Lung (tissue), 12 donors: ENCODE results near the gene P2RX5. TPM values are rescaled to one million over a fixed set of nuclear protein-coding genes. Genes with fewer than 3 reads are reported as not detected.

Source experiments
- ATAC-seq: fragments of 200-7000 bp; cut with Tn5 transposase; one replicate; pipeline ENCODE4 v1.9.1; 2020; ENCODE audit warnings: moderate number of reproducible peaks; ENCODE audit not compliant: insufficient read depth, low FRiP score
- DNase-seq, 3 donors: peaks; one replicate each; pipeline ENCODE4 v3.0.0-alpha.2; 2013 to 2017
- H3K27ac ChIP-seq, 2 donors: one replicate each; pipeline ENCODE4 v1.5.1; 2013; ENCODE audit warnings: mild to moderate bottlenecking in 2 of 2, moderate library complexity in 2 of 2, control low read depth in 1 of 2, inconsistent platforms in 1 of 2, low read depth in 1 of 2, low read length in 1 of 2
- H3K27me3 ChIP-seq, 3 donors: one replicate each; pipeline ENCODE4 v1.5.1; 2013; ENCODE audit warnings: low read length in 2 of 3; ENCODE audit not compliant: control insufficient read depth in 3 of 3, insufficient read depth in 3 of 3
- H3K36me3 ChIP-seq, 4 donors: one replicate each; pipeline ENCODE4 v1.5.1; 2013; ENCODE audit warnings: low read length in 4 of 4, mild to moderate bottlenecking in 1 of 4, moderate library complexity in 1 of 4; ENCODE audit not compliant: control insufficient read depth in 4 of 4, insufficient read depth in 4 of 4
- H3K4me1 ChIP-seq, 5 donors: one replicate each; pipeline ENCODE4 v1.5.1; 2013; ENCODE audit warnings: low read length in 5 of 5, mild to moderate bottlenecking in 2 of 5, moderate library complexity in 1 of 5; ENCODE audit not compliant: control insufficient read depth in 5 of 5, insufficient read depth in 5 of 5
- H3K4me3 ChIP-seq: one replicate; pipeline ENCODE4 v1.5.1; 2013; ENCODE audit warnings: mild to moderate bottlenecking, control low read depth, moderate library complexity
- H3K9ac ChIP-seq, 2 donors: one replicate each; pipeline ENCODE4 v1.5.1; 2013; ENCODE audit warnings: low read length in 2 of 2, control low read depth in 1 of 2; ENCODE audit not compliant: insufficient read depth in 1 of 2
- H3K9me3 ChIP-seq, 4 donors: one replicate each; pipeline ENCODE4 v1.5.1; 2013; ENCODE audit warnings: low read length in 3 of 4, mild to moderate bottlenecking in 1 of 4, moderate library complexity in 1 of 4; ENCODE audit not compliant: control insufficient read depth in 4 of 4, insufficient read depth in 3 of 4
- WGBS, 2 donors: extraction: QIAGEN DNeasy Blood & Tissue Kit; methylation state at CpG; one replicate each; pipeline ENCODE4 v1.1.7; 2013; 5-methylcytosine and 5-hydroxymethylcytosine counted together
- polyA plus RNA-seq, 2 donors: library from polyadenylated mRNA; stranded (reverse); fragments of 200-250 nt; gene quantifications; one replicate each; pipeline ENCODE4 v1.2.1, GENCODE V29; 2013
- total RNA-seq, 2 donors: library from RNA; depleted of rRNA in 1 of 2; stranded (reverse); fragments of >200 nt in 1 of 2; gene quantifications; one replicate each; pipeline ENCODE4 v1.2.1, GENCODE V29; 2014 to 2021
- TF ChIP-seq, protein P1 (sequence below): IDR thresholded peaks from 2 replicates; pipeline ENCODE4 v1.5.1; 2012; ENCODE audit warnings: mild to moderate bottlenecking; ENCODE audit errors: control extremely low read depth, extremely low read depth
- donor health status: control.
- donor health status: control.
- donor health status: Bipolar disorder and iron deficiency.
- donor health status: healthy.
- donor health status: DM: yes; HTN: yes; CAD: no.

Gene P2RX5
- total and polyA plus RNA-seq, 4 donors: 1.3 to 4.7 (median 3.3) TPM

- H3K27me3 ChIP-seq: no peaks in the 10 kb centered on the region
- H3K27ac ChIP-seq: peak overlapping the region in 1 of 2 donors; percentile 35
- H3K4me3 ChIP-seq: no peak overlapping the region
- ATAC-seq: no peak
- peaks cover 0 to 15% (median 3%) of the 10 kb centered on the region in 4 donors for H3K36me3 ChIP-seq
- H3K9ac ChIP-seq: no peak overlapping the region
- no peak for DNase-seq
- H3K4me1 ChIP-seq: peaks cover 0 to 12% (median 0%) of the 10 kb centered on the region in 5 donors
- TF ChIP-seq, protein P1, sequence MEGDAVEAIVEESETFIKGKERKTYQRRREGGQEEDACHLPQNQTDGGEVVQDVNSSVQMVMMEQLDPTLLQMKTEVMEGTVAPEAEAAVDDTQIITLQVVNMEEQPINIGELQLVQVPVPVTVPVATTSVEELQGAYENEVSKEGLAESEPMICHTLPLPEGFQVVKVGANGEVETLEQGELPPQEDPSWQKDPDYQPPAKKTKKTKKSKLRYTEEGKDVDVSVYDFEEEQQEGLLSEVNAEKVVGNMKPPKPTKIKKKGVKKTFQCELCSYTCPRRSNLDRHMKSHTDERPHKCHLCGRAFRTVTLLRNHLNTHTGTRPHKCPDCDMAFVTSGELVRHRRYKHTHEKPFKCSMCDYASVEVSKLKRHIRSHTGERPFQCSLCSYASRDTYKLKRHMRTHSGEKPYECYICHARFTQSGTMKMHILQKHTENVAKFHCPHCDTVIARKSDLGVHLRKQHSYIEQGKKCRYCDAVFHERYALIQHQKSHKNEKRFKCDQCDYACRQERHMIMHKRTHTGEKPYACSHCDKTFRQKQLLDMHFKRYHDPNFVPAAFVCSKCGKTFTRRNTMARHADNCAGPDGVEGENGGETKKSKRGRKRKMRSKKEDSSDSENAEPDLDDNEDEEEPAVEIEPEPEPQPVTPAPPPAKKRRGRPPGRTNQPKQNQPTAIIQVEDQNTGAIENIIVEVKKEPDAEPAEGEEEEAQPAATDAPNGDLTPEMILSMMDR: no peak
- H3K9me3 ChIP-seq: no peaks in the 10 kb centered on the region
- WGBS, 2 donors: 33 to 65% methylated on average over 7 of the region's 7 CpGs
Observed at GRCh38 chr17:3639981-3640596, 55.9 kb downstream of the P2RX5 start.

DNA sequence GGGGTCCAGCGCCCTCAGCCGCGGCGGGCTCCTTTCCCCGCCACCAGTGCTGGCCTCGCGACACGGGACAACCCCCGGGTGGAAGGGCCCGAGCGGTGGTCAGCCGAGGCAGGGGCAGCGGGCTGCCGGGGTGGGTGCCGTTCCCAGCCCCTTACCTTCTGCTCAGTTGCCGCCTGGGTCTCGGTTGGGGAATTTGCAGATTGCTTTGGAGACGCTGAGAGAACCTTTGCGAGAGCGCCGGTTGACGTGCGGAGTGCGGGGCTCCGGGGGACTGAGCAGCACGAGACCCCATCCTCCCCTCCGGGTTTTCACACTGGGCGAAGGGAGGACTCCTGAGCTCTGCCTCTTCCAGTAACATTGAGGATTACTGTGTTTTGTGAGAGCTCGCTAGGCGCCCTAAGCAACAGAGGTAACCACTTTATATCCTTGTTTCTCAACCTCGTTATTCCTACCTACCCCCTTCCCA lies 59.0 kb downstream of the P2RX5 start:
- peaks cover 0 to 12% (median 5%) of the 10 kb centered on the region in 4 donors for H3K36me3 ChIP-seq
- H3K4me1 ChIP-seq: peaks cover 0 to 17% (median 0%) of the 10 kb centered on the region in 5 donors
- ATAC-seq (peak; percentile 2), DNase-seq (peak in 1 of 3 donors; percentile 8)
- TF ChIP-seq, protein P1: no peak
- H3K27me3 ChIP-seq: no peaks in the 10 kb centered on the region
- H3K9ac ChIP-seq: no peak overlapping the region
- H3K4me3 ChIP-seq: peak overlapping the region; percentile 78
- H3K27ac ChIP-seq: peak overlapping the region; percentile 98 to 100
- WGBS, 2 donors: 1 to 2% methylated on average over 26 to 31 of the region's 31 CpGs
- no peaks in the 10 kb centered on the region for H3K9me3 ChIP-seq

GRCh38 chr17:3636154-3636907 lies 59.6 kb downstream of the P2RX5 start, which contains the start of the genes CTNS and SHPK:
TSS of gene CTNS (plus strand) at chr17:3636760. CDS start at chr17:3640207, 3,447 bp downstream.
TSS of gene SHPK (minus strand) at chr17:3636250. CDS start at chr17:3636219, 31 bp downstream.
- ATAC-seq: peak; percentile 98
- H3K36me3 ChIP-seq: peaks cover 0 to 12% (median 5%) of the 10 kb centered on the region in 4 donors
- WGBS, 2 donors: 0% methylated on average over 68 of the region's 68 CpGs

More at GRCh38 chr17:3636154-3636907, 59.6 kb downstream of the P2RX5 start, which contains the start of the genes CTNS and SHPK:
- Histone ChIP-seq H3K27me3 (no peaks in the 10 kb centered on the region), H3K27ac (peak within 1 kb of the TSS; percentile 98 to 100), H3K4me1 (peaks cover 0 to 17% (median 0%) of the 10 kb centered on the region in 5 donors), H3K9me3 (no peaks in the 10 kb centered on the region), H3K4me3 (peak within 1 kb of the TSS; percentile 95), H3K9ac (peak within 1 kb of the TSS; percentile 37 to 76)
- TF ChIP-seq, protein P1: no peak
- DNase-seq: peak; percentile 98
